DND-41 (cell line): ENCODE measurements around the gene TMEM204.

ENCODE experiments used
- ATAC-seq: fragments of 200-7000 bp; cut with Tn5 transposase; 3 replicates; pipeline ENCODE4 v1.9.1; 2021; ENCODE audit warnings: low read depth; ENCODE audit not compliant: insufficient read depth
- DNase-seq: peaks from one replicate; pipeline ENCODE4 v3.0.0-alpha.2; 2020
- H2AFZ ChIP-seq: 2 replicates; pipeline ENCODE4 v1.6.0; 2012; ENCODE audit warnings: low read depth, low read length
- H3K27ac ChIP-seq: 2 replicates; pipeline ENCODE4 v1.5.1; 2012; ENCODE audit warnings: low read length, inconsistent platforms
- H3K27me3 ChIP-seq: fragments of 200-600 bp; sonication (generic); 2 replicates; pipeline ENCODE4 v1.6.0; 2012; ENCODE audit warnings: low read length, mild to moderate bottlenecking, inconsistent platforms; ENCODE audit not compliant: insufficient read depth, poor library complexity
- H3K36me3 ChIP-seq: 2 replicates; pipeline ENCODE4 v1.5.1; 2012; ENCODE audit warnings: low read length, inconsistent platforms; ENCODE audit not compliant: insufficient read depth
- H3K4me1 ChIP-seq: 2 replicates; pipeline ENCODE4 v1.5.1; 2012; ENCODE audit warnings: mild to moderate bottlenecking, low read length; ENCODE audit not compliant: insufficient read depth
- H3K4me2 ChIP-seq: 2 replicates; pipeline ENCODE4 v1.6.0; 2012; ENCODE audit warnings: mild to moderate bottlenecking, moderate library complexity, low read length, inconsistent platforms; ENCODE audit not compliant: insufficient read depth
- H3K4me3 ChIP-seq, 2 experiments: fragments of 200-600 bp in 1 of 2; shearing (Covaris generic) in 1 of 2; 2 replicates each; pipeline ENCODE4 v1.5.1; 2012 to 2016; ENCODE audit warnings: inconsistent platforms in 2 of 2, low read length in 2 of 2, mild to moderate bottlenecking in 2 of 2, low read depth in 1 of 2, moderate library complexity in 1 of 2
- H3K79me2 ChIP-seq: 2 replicates; pipeline ENCODE4 v1.6.0; 2012; ENCODE audit warnings: low read length, inconsistent platforms; ENCODE audit not compliant: insufficient read depth
- H3K9ac ChIP-seq: 2 replicates; pipeline ENCODE4 v1.6.0; 2012; ENCODE audit warnings: low read depth, mild to moderate bottlenecking, inconsistent platforms, low read length, moderate library complexity
- H3K9me3 ChIP-seq: 2 replicates; pipeline ENCODE4 v1.5.1; 2012; ENCODE audit warnings: low read length, moderate library complexity, mild to moderate bottlenecking, inconsistent platforms; ENCODE audit not compliant: insufficient read depth, severe bottlenecking
- H4K20me1 ChIP-seq: 2 replicates; pipeline ENCODE4 v1.6.0; 2012; ENCODE audit warnings: low read length; ENCODE audit not compliant: insufficient read depth
- EZH2 ChIP-seq: IDR thresholded peaks from 3 replicates; pipeline ENCODE4 v1.6.1; 2012; ENCODE audit warnings: borderline replicate concordance, low read depth, mild to moderate bottlenecking, moderate library complexity, low read length, inconsistent platforms; ENCODE audit not compliant: severe bottlenecking
- TF ChIP-seq, protein P1 (sequence below): IDR thresholded peaks from 2 replicates; pipeline ENCODE4 v1.5.1; 2012; ENCODE audit warnings: borderline replicate concordance, low read length, moderate library complexity, mild to moderate bottlenecking; ENCODE audit not compliant: poor library complexity, severe bottlenecking; ENCODE audit errors: extremely low read depth

Gene TMEM204

DNA sequence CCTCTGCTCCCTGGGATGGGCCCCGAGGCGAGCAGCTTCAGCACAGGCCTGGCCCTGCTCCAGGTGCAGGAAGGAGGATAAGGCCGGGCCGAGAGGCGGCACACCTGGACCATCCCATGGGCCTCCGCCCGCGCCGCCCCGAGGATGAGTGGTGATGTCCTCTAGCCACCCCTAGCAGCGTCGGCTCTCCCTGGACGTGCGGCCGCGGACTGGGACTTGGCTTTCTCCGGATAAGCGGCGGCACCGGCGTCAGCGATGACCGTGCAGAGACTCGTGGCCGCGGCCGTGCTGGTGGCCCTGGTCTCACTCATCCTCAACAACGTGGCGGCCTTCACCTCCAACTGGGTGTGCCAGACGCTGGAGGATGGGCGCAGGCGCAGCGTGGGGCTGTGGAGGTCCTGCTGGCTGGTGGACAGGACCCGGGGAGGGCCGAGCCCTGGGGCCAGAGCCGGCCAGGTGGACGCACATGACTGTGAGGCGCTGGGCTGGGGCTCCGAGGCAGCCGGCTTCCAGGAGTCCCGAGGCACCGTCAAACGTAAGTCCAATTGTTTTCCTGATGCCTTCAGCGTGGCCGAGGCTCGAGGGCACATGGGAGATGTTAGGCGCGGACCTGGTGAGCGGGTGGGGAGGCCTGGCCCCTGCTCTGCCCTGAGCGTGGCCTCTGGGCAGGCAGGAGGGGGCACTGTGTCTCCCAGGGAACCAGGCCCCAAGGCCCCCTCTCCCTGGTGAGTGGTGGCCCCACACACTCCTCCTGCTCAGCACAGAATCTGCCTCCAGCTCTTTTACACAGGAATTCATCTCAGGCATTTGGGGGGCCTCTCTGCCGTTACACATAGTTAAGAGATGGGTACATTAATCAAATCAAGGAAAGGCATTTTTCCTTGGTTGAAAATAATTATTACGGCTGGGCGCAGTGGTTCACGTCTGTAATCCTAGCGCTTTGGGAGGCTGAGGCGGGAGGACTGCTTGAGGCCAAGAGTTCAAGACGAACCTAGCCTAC lies 855 bp downstream of the TMEM204 start:
- Histone ChIP-seq H3K4me2 (no peak overlapping the region), H2AFZ (no peak overlapping the region), H3K9ac (no peak overlapping the region), H4K20me1 (peaks cover 14% of the 10 kb centered on the region), H3K4me1 (no peaks in the 10 kb centered on the region), H3K27me3 (no peaks in the 10 kb centered on the region), H3K27ac (no peak overlapping the region), H3K36me3 (no peaks in the 10 kb centered on the region), H3K79me2 (no peaks in the 10 kb centered on the region), H3K4me3 (no peak overlapping the region), H3K9me3 (no peaks in the 10 kb centered on the region)
- DNase-seq = no peak
- TF ChIP-seq, protein P1, sequence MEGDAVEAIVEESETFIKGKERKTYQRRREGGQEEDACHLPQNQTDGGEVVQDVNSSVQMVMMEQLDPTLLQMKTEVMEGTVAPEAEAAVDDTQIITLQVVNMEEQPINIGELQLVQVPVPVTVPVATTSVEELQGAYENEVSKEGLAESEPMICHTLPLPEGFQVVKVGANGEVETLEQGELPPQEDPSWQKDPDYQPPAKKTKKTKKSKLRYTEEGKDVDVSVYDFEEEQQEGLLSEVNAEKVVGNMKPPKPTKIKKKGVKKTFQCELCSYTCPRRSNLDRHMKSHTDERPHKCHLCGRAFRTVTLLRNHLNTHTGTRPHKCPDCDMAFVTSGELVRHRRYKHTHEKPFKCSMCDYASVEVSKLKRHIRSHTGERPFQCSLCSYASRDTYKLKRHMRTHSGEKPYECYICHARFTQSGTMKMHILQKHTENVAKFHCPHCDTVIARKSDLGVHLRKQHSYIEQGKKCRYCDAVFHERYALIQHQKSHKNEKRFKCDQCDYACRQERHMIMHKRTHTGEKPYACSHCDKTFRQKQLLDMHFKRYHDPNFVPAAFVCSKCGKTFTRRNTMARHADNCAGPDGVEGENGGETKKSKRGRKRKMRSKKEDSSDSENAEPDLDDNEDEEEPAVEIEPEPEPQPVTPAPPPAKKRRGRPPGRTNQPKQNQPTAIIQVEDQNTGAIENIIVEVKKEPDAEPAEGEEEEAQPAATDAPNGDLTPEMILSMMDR = no peak
- no peak for TF ChIP-seq EZH2
- ATAC-seq = no peak

DNA sequence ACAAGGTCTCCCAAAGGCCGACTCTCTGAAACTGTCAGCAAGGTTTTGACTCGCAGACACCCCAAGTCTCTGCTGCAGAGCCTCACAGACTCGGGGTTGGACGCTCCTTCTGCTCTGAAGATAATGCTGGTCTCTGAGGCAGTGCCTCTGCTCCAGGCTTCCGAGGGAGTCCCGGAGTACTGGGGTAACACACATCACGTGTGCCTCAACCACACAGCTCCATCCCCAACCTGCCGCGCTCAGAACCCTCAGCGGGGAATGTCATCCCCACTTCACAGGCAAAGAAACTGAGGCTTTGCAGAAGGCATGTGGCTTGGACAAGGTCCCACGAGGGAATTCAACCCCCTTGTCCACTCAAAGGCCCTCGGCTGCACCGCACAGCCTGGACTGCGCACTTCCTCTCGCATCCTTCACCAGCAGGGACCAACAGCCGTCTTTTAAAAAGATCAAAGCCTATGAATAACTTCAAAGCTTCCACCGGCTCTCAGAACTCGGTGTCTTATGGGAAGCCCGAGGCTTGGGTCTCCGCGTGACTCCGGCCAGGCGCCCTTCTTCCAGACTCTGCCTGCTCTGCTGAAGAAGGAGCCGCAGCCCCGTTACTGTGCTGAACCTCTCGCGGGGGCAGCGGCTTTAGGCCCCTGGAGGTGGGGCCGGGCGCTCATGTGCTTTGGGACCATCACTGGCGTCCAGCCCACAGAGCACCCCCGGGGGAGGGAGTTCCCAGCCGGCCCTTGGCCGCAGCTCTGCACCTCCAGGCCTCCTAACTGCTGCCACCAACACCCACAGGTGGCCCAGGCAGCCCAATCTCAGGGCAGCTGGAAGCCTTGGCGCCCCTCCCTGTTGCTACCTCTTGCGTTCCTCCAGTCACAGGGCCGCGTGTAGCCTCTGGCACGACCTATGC lies 2.2 kb downstream of the TMEM204 start:
- peaks cover 14% of the 10 kb centered on the region for H4K20me1 ChIP-seq
- H3K4me3 ChIP-seq = no peak overlapping the region
- no peak overlapping the region for H3K4me2 ChIP-seq
- H3K9ac ChIP-seq = no peak overlapping the region
- H3K4me1 ChIP-seq = no peaks in the 10 kb centered on the region
- ATAC-seq (no peak), DNase-seq (no peak)
- no peaks in the 10 kb centered on the region for H3K9me3 ChIP-seq
- H3K27ac ChIP-seq = no peak overlapping the region
- TF ChIP-seq, protein P1 = no peak
- no peak for TF ChIP-seq EZH2
- no peak overlapping the region for H2AFZ ChIP-seq
- no peaks in the 10 kb centered on the region for H3K79me2 ChIP-seq
- H3K27me3 ChIP-seq = no peaks in the 10 kb centered on the region
- no peaks in the 10 kb centered on the region for H3K36me3 ChIP-seq

DNA sequence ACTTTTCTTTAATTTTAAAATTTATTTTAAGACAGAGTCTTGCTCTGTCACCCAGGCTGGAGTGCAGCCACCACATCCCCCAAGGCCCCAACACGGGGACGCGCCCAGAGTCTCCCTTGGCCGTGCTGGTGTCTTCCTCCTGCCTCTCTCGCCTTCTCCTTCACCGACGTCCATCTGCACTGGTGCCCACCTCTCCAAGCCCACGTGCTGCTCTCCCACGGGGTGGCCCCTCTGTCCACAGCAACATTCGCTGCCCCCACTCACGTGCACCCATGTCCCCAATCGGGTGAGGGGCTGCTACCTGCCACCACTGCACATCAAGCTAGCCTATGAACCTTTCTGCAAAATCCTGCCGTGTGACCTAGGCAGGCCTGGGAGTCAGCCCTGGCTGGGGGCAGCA lies 3.1 kb downstream of the TMEM204 start:
- Histone ChIP-seq H3K27me3 (no peaks in the 10 kb centered on the region), H2AFZ (no peak overlapping the region)
- DNase-seq = no peak

More for the DNA sequence above, 3.1 kb downstream of the TMEM204 start:
- no peak for ATAC-seq
- TF ChIP-seq, protein P1 = no peak
- no peak for TF ChIP-seq EZH2
- H3K79me2 ChIP-seq = no peaks in the 10 kb centered on the region
- H3K4me3 ChIP-seq = no peak overlapping the region
- no peaks in the 10 kb centered on the region for H3K4me1 ChIP-seq
- no peaks in the 10 kb centered on the region for H3K9me3 ChIP-seq
- no peak overlapping the region for H3K4me2 ChIP-seq
- no peak overlapping the region for H3K9ac ChIP-seq
- no peaks in the 10 kb centered on the region for H3K36me3 ChIP-seq
- H3K27ac ChIP-seq = no peak overlapping the region
- peaks cover 14% of the 10 kb centered on the region for H4K20me1 ChIP-seq
